Right lobe of liver (tissue), 6 donors: ENCODE data around the gene DNAJC5. TPM values are rescaled to one million over a fixed set of nuclear protein-coding genes. Genes with fewer than 3 reads are reported as not detected.

Experiments used
- ATAC-seq, 4 donors: fragments of 200-7000 bp; cut with Tn5 transposase; one replicate each; pipeline ENCODE4 v1.9.1; 2020; ENCODE audit warnings: mild to moderate bottlenecking in 4 of 4, moderate library complexity in 4 of 4
- DNase-seq, 3 donors: peaks; one replicate each; pipeline ENCODE4 v3.0.0-alpha.2; 2020
- H3K27ac ChIP-seq, 3 donors: fragments of 200-600 bp; one replicate each; pipeline ENCODE4 v1.8.0; 2022
- H3K27me3 ChIP-seq, 2 donors: fragments of 200-600 bp; one replicate each; pipeline ENCODE4 v1.8.0; 2022
- H3K36me3 ChIP-seq, 4 donors: fragments of 200-600 bp; sonication (generic) in 1 of 4; one replicate each; pipeline versions ENCODE4 v1.5.1 to v1.8.0; 2017 to 2022; ENCODE audit warnings: control low read depth in 1 of 4
- H3K4me1 ChIP-seq, 4 donors: fragments of 200-600 bp; sonication (generic) in 1 of 4; one replicate each; pipeline versions ENCODE4 v1.5.1 to v1.8.0; 2017 to 2022; ENCODE audit warnings: control low read depth in 1 of 4
- H3K4me3 ChIP-seq, 3 donors: fragments of 200-600 bp; one replicate each; pipeline ENCODE4 v1.8.0; 2022
- H3K9me3 ChIP-seq, 4 donors: fragments of 200-600 bp; sonication (generic) in 1 of 4; one replicate each; pipeline versions ENCODE4 v1.5.1 to v1.8.0; 2017 to 2022; ENCODE audit warnings: control low read depth in 1 of 4
- CTCF ChIP-seq, 4 donors: fragments of 200-600 bp in 3 of 4; fragments of 450-650 bp in 1 of 4; IDR thresholded peaks; one replicate each; pipeline versions ENCODE4 v1.5.1 to v1.8.0; 2016 to 2022; ENCODE audit warnings: antibody characterized with exemption in 4 of 4, mild to moderate bottlenecking in 2 of 4
- POLR2A ChIP-seq: fragments of 450-650 bp; IDR thresholded peaks from one replicate; pipeline ENCODE4 v1.6.1; 2017; ENCODE audit warnings: antibody characterized with exemption, mild to moderate bottlenecking
- WGBS: methylation state at CpG from one replicate; pipeline ENCODE4 v1.1.6; 2018; ENCODE audit warnings: low coverage, low lambda C conversion rate; ENCODE audit not compliant: insufficient coverage; ENCODE audit errors: missing lambda C conversion rate; 5-methylcytosine and 5-hydroxymethylcytosine counted together
- intact Hi-C, 2 donors: fragments of 100-400 bp; cut with DNase I; formaldehyde crosslinking; loops; one replicate each; pipeline versions ENCODE4 v1.11.2 to v1.14.1; 2022
- total RNA-seq, 6 experiments: library from RNA; depleted of rRNA in 2 of 6; stranded (reverse); fragments of >200 nt in 2 of 6; fragmentation: NEBNext Ultra II Directional in 3 of 6; extraction: Animal tissue kit (Norgen Biotek cat#: 25700) in 3 of 6; gene quantifications; one replicate each; pipeline versions ENCODE4 v1.1.0 to v1.2.4, GENCODE V29; 2016 to 2023
- donor health status: DM: no; HTN: yes; CAD: no.
- donor health status: DM: no; HTN: no; CAD: no.
- donor health status: DM: no; HTN: no; CAD: no.
- donor health status: DM: no; HTN: yes; CAD: no.
- donor health status: DM: no; HTN: yes; CAD: no.

DNAJC5 gene
- total RNA-seq, 6 experiments from 2014 or later: 10.7 to 26.0 (median 15.1) TPM

GRCh38 chr20:63932606-63933160, 37.8 kb downstream of the DNAJC5 start:
- intact Hi-C loops: loop anchor here in 1 of 2 donors (10.0 kb wide), 1 partner anchor 48 kb away; no protein-coding TSS in a partner anchor

GRCh38 chr20:63933646-63934045, 38.7 kb downstream of the DNAJC5 start:
- Histone ChIP-seq H3K4me1 (no peaks in the 10 kb centered on the region), H3K4me3 (no peak overlapping the region), H3K27me3 (no peaks in the 10 kb centered on the region), H3K9me3 (no peaks in the 10 kb centered on the region), H3K36me3 (peaks cover 0 to 48% (median 21%) of the 10 kb centered on the region in 4 donors), H3K27ac (no peak overlapping the region)
- ATAC-seq: no peak
- intact Hi-C loops: loop anchor here in 1 of 2 donors (10.0 kb wide), 1 partner anchor 49 kb away; no protein-coding TSS in a partner anchor
- TF ChIP-seq POLR2A: no peak
- no peak for TF ChIP-seq CTCF (IDR thresholded peaks at IDR 0.05)
- WGBS: 80% methylated on average over 1 of the region's 5 CpGs
- DNase-seq: no peak

More at GRCh38 chr20:63932606-63933160, 37.8 kb downstream of the DNAJC5 start:
- DNase-seq (no peak), ATAC-seq (no peak)
- TF ChIP-seq POLR2A: no peak
- no peak for TF ChIP-seq CTCF (IDR thresholded peaks at IDR 0.05)
- no peak overlapping the region for H3K27ac ChIP-seq
- no peaks in the 10 kb centered on the region for H3K27me3 ChIP-seq
- no peaks in the 10 kb centered on the region for H3K9me3 ChIP-seq
- 90% methylated on average over 5 of the region's 17 CpGs for WGBS
- peaks cover 0 to 56% (median 25%) of the 10 kb centered on the region in 4 donors for H3K36me3 ChIP-seq
- no peak overlapping the region for H3K4me3 ChIP-seq
- no peaks in the 10 kb centered on the region for H3K4me1 ChIP-seq

- Histone ChIP-seq H3K27me3 (no peaks in the 10 kb centered on the region), H3K36me3 (peaks cover 0 to 44% (median 17%) of the 10 kb centered on the region in 4 donors), H3K27ac (no peak overlapping the region), H3K9me3 (no peaks in the 10 kb centered on the region), H3K4me3 (no peak overlapping the region), H3K4me1 (no peaks in the 10 kb centered on the region)
- WGBS: 63% methylated on average over 12 of the region's 37 CpGs
- TF ChIP-seq POLR2A: no peak
- TF ChIP-seq CTCF (IDR thresholded peaks at IDR 0.05): no peak
- intact Hi-C loops: loop anchor here in 1 of 2 donors (10.0 kb wide), 1 partner anchor 50 kb away; no protein-coding TSS in a partner anchor
- ATAC-seq (peak in 1 of 4 donors; percentile 6), DNase-seq (no peak)
Measured at GRCh38 chr20:63934271-63935068, 39.5 kb downstream of the DNAJC5 start.

- no peaks in the 10 kb centered on the region for H3K27me3 ChIP-seq
- ATAC-seq (no peak), DNase-seq (no peak)
- H3K9me3 ChIP-seq: no peaks in the 10 kb centered on the region
- WGBS: 72% methylated on average over 3 of the region's 9 CpGs
- intact Hi-C loops: loop anchor here in 1 of 2 donors (10.0 kb wide), 1 partner anchor 51 kb away; no protein-coding TSS in a partner anchor
- no peak overlapping the region for H3K27ac ChIP-seq
- no peaks in the 10 kb centered on the region for H3K4me1 ChIP-seq
- H3K4me3 ChIP-seq: no peak overlapping the region
- peaks cover 0 to 39% (median 15%) of the 10 kb centered on the region in 4 donors for H3K36me3 ChIP-seq
- TF ChIP-seq CTCF (IDR thresholded peaks at IDR 0.05): no peak
- TF ChIP-seq POLR2A: no peak
Measured at GRCh38 chr20:63935447-63935846, 40.5 kb downstream of the DNAJC5 start.
